ENCODE data around the gene TUBD1. TPM values are rescaled to one million over a fixed set of nuclear protein-coding genes. Genes with fewer than 3 reads are reported as not detected.
"Not testable (repeated sequence)": the region's sequence is repeated elsewhere in the genome, so short reads cannot be mapped to it uniquely, and the experiment has no call there.

Gene TUBD1
- total RNA-seq, 1 experiment from 2014 or later, result 3.5 TPM

DNA sequence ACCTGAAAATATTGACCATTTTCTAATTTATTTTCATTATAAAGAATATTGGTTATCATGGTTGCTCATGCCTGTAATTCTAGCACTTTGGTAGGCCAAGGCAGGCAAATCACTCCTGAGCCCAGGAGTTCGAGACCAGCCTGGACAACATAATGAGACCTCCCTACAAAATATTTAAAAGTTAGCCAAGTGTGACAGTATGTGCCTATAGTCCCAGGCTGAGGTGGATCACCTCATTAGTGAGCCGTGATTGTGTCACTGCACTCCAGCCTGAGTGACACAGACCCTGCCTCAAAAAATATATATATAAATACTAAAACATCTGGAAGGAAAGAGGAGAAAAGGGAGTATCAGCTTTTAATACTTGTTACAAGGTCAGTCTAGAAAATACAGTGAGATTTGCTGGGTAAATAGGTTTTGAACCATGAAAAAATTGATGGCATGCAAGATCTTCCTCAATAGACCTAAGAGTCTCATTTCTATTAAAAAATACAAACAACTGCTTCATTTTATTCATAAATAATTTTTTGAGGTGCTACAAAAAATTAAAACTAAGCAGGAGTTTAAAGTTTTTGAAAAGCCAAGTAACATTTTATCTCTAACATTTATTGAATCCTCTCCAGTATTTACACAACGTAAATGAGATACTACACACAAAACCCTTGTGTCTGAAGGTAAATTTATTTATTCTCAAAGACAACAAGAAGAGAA lies 47.7 kb downstream of the TUBD1 start:
- peak; percentile 84 for DNase-seq (ENCODE audit: low spot score)

DNA sequence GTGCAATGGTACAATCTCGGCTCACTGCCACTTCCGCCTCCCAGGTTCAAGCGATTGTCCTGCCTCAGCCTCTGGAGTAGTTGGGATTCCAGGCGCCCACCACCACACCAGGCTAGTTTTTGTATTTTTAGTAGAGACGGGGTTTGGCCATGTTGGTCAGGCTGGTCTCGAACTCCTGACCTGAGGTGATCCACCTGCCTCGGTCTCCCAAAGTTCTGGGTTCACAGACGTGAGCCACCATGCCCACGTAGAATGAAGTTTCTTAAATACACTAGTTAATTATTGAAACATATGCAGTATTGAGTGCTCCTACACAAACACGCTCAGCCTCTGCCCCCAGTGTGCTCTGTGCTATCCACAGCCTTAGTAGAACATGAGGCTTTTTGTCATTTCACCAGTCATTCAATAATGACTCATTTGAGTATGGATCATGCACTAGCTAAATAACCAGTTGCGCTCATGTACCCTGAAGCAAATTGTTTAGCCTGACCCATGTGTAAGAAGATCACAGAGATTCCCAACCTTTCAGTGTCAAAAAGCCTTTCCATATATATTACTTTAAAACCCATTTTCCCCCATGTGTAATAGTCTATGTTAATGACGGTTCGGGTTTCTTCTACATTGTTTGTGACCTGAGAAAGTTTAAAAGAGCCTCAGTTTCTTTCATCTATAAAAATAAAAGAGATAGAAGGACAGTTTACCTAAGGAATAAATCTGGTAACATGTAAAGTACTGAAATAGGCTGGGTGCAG lies 49.7 kb downstream of the TUBD1 start:
- DNase-seq (ENCODE audit: low spot score), result peak; percentile 97

DNA sequence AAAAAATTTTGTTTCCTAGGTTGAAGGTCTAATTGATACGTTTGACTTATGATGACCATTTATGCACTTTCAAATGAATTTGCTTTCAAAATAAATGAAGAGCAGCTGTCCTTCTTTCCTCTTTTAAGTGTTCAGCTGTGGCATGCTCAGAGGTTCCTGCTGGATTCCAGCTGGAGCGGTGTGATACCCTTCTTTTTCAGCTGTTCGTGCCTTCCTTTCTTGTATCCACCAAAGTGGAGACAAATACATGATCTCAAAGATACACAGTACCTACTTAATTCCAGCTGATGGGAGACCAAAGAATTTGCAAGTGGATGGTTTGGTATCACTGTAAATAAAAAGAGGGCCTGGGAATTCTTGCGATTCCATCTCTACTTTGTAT lies 50.9 kb downstream of the TUBD1 start:
- not testable (repeated sequence) for DNase-seq (ENCODE audit: low spot score)

- peak; percentile 63 for DNase-seq (ENCODE audit: low spot score)
Measured at GRCh38 chr17:59841091-59841881, 51.5 kb downstream of the TUBD1 start.

DNA sequence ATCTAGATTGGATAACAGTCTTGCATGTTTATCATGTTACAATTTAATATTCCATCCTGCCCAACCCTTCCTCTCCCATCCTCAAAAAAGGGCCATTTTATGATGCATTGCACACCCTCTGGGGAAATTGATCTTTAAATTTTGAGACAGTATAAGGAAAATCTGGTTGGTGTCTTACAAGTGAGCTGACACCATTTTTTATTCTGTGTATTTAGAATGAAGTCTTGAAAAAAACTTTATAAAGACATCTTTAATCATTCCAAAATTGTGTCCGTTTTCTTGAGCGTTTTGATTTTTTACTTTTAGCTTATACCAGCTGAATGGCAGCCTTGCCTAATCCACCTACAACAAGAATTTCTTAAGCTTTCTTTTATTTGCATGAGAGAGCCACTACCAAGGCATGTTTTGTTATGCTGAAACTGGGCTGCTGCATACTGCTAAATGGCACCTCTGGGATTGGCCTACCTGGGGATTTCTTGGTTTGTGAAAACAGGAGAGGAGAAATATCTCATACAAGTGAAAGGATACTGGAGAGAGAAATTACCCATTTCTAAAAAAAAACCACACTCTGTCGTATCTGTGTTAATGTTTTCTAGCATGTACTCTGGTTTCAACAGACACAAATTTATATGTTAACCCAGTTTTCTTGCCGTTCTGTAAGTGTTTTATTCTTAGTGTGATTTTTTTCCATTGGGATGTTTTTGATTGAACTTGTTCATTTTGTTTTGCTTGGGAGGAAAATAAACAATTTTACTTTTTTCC lies 52.2 kb downstream of the TUBD1 start:
- peak; percentile 74 for DNase-seq (ENCODE audit: low spot score)

DNA sequence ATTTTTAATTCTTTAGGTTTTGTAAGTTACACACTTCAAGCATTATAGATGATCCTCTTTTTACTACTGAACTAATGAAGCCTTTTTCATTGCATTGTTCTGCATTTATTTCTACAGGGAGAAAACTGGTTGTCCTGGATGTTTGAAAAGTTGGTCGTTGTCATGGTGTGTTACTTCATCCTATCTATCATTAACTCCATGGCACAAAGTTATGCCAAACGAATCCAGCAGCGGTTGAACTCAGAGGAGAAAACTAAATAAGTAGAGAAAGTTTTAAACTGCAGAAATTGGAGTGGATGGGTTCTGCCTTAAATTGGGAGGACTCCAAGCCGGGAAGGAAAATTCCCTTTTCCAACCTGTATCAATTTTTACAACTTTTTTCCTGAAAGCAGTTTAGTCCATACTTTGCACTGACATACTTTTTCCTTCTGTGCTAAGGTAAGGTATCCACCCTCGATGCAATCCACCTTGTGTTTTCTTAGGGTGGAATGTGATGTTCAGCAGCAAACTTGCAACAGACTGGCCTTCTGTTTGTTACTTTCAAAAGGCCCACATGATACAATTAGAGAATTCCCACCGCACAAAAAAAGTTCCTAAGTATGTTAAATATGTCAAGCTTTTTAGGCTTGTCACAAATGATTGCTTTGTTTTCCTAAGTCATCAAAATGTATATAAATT lies 53.0 kb downstream of the TUBD1 start:
- DNase-seq (ENCODE audit: low spot score), result peak; percentile 67

DNA sequence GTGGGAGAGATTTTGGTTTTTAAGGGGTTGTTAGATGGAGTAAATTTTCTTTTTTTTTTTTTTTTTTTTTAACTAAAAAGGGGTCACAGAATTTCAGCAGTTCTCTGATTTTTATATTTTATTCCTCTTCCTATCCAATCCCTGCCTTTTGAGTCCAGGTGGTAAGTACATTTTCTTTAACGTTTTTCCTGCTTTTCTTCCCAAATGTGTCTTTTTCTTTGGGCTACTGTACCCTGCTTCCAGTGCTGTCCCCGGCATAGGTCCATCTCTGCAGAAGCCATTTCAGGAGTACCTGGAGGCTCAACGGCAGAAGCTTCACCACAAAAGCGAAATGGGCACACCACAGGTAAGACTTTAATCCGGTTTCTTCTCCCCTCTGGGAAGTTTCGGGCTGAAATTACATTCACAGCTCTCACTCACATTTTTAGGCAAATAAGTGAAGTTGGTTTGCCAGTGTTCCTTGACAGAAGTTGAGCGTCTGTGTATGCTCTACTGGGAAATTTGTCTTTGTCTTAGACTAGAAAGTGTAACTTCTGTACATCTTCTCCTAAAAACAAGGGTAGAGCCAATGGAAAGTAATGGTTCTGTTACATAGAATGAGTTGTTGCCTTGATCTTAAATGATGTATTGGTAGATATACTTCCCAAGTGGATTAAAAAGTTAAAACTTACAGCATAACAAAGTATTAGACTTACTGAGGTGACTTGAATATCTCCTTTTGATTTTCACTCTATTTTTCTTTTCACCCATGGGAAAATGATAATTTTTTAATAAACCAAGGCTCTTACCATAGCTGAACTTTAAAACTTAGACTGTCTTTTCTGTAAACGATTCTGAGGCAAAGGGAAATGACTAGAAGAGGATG lies 54.5 kb downstream of the TUBD1 start:
- DNase-seq (ENCODE audit: low spot score), result peak; percentile 85

DNA sequence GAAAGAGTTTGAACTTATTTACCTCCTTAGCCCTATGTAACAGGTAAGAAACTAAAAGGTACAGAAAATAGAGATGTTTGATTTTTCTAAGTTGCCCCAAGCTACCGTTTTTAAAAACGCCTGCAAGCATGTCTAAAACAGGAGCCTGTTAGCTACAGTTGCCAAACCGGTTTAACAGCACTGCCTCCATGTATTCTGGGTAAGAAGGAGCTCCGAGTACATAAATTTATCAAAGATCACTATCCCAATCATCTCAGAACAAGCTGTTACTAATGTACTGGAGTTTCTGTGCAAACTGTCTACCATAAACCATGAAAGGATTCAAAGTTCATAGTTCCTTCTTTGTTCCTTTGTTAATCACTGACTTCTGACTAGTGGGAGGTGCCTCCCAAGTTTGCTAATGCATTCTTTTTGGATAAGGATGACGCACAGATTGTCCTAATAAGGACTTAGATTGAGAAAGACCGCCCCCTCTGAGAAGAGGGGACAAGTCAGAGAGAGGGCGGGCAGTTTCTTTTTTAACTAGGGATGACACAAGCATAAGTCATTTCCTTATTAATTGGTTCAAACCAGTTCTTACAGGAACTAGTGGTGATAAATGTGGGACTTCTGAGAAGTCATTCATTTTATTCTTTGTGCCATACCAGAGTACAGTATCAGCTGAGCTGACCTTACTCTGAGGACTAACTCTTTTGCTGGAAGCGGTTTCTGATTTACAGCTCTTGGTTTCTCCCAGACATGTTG lies 55.3 kb downstream of the TUBD1 start:
- peak; percentile 99 for DNase-seq (ENCODE audit: low spot score)

DNA sequence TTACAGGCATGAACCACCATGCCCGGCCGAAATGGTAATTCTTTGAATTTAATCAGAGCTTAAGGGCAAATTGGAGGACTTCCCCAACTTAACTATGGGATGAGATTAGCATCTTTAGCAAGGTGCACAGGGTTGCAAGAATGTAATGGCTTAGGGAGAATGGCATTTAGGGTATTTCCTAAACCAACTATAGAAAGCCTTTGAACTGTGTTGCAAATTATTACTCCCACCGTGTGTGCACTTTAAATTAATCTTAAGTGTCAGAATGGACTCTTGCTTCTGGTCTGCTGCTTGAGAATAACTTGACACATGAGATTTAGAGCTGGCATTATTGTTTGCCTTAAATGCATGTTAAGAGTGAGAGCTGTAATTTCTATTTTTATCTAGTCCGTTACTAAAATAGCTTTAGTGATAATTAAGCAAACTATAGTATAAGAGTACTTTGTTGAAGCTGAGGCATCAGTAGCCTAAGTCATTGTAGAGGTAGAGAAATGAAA lies 59.8 kb downstream of the TUBD1 start:
- DNase-seq (ENCODE audit: low spot score), result no peak

DNA sequence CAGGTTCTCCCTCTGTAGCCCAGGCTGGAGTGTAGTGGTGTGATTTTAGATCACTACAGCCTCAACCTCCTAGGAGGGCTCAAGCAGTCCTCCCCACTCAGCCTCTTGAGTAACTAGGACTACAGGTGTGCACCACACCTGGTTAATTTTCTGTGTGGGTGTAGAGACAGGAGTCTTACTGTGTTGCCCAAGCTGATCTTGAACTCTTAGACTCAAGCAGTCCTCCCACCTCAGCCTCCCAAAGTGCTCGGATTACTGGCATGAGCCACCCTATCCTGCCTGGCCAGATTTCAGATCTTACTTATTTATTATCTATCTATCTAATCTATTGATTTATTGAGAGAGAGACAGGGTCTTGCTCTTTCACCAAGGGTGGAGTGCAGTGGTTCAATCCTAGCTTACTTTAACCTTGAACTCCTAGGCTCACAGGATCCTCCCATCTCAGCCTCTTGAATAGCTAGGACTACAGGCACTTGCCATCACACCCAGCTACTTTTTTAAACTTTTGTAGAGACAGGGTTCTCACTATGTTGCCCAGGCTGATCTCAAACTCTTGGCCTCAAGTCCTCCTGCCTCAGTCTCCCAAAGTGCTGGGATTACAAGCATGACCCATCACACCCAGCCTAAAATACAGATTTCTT lies 61.8 kb downstream of the TUBD1 start:
- peak; percentile 34 for DNase-seq (ENCODE audit: low spot score)

DNA sequence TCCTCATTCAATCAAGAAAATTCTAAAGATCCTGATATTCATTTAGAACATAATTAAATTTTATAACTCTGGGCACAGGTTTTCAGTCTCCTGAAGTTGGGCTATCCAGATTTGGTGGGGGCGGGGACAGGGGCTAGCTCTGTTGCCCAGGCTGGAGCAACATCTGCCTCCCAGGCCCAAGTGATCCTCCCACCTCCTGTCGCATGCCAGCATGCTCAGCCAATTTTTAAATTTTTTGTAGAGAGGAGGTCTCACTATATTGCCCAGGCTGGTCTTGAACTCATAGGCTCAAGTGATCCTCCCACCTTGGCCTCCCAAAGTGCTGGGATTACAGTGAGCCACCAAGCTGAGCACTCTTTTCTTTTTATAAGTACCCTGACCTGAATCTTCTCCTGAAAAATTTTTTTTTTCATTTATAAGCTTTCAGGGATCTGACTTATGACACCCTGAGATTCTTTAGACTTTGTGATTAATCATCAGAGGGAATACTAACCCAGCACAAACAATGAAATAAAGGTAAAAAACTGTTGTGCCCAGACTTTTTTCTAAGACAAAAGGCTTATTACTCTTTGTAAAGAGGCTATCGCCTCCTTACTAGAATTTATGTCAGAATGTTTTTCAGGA lies 62.6 kb downstream of the TUBD1 start:
- DNase-seq (ENCODE audit: low spot score), result peak; percentile 61

GRCh38 chr17:59829217-59830006 lies 63.3 kb downstream of the TUBD1 start:
- DNase-seq (ENCODE audit: low spot score), result peak; percentile 97

DNA sequence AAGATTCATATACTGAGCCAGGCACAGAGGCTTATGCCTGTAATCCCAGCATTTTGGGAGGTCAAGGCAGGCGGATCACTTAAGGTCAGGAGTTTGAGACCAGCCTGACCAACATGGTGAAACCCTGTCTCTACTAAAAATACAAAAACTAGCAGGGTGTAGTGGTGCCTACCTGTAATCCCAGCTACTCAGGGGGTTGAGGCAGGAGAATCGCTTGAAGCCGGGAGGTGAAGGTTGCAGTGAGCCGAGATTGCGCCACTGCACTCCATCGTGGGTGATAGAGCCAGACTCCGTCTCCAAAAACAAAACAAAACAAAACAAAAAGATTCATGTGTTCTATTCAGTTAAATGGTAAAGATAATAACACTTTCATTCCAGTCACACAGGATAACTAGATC lies 63.9 kb downstream of the TUBD1 start:
- DNase-seq (ENCODE audit: low spot score), result not testable (repeated sequence)

- no peak for DNase-seq (ENCODE audit: low spot score)
Measured at GRCh38 chr17:59828478-59828760, 64.3 kb downstream of the TUBD1 start.

- peak; percentile 71 for DNase-seq (ENCODE audit: low spot score)
Measured at GRCh38 chr17:59827721-59828477, 64.8 kb downstream of the TUBD1 start.

DNA sequence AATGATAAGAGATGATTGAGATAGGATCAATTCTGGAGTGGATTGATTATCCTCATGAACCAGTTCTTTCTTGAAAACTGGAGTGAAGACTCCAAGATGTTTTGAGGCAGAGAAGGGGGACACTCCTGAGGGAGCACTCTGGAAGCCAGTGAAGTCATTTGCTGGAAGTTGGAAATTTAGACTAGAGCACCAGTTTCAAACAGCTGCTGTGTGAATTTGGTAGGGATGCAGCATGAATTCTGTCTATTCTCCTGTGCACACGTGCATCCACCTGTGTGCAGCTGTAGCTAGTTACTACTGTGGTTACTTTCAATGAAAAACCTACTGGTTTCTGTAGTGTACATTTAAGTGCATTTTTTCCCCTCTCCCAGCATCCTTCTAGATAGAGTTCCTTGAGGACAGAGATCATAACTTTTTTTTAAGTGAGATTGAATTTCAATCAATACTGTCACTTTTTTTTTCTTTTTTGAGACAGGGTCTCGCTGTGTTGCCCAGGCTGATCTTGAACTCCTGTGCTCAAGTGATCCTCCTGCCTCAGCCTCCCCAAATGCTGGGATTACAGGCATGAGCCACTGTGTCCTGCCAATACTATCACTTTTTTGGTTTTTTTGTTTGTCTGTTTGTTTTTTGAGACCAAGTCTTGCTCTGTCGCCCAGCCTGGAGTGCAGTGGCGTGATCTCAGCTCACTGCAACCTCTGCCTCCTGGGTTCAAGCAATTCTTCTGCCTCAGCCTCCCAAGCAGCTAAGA lies 65.9 kb downstream of the TUBD1 start:
- DNase-seq (ENCODE audit: low spot score), result no peak

Measured in HT-29 (cell line).